ENCODE results near the gene FAM83B.

The FAM83B gene

GRCh38 chr6:54846857-54847674, 495 bp downstream of the FAM83B start:
- H3K4me1 Mint-ChIP-seq (ENCODE audit: low read depth): no peaks in the 10 kb centered on the region
- peaks cover 13% of the 10 kb centered on the region for H3K9me3 Mint-ChIP-seq
- peaks cover 30% of the 10 kb centered on the region for H3K27me3 Mint-ChIP-seq
- H3K36me3 Mint-ChIP-seq (ENCODE audit: low read depth): no peaks in the 10 kb centered on the region
- no peak overlapping the region for H3K27ac Mint-ChIP-seq
- no peak overlapping the region for H3K4me3 Mint-ChIP-seq

GRCh38 chr6:54847799-54848597, 1.4 kb downstream of the FAM83B start:
- H3K4me1 Mint-ChIP-seq (ENCODE audit: low read depth): no peaks in the 10 kb centered on the region
- H3K9me3 Mint-ChIP-seq: peaks cover 13% of the 10 kb centered on the region
- H3K36me3 Mint-ChIP-seq (ENCODE audit: low read depth): no peaks in the 10 kb centered on the region
- peaks cover 30% of the 10 kb centered on the region for H3K27me3 Mint-ChIP-seq
- H3K4me3 Mint-ChIP-seq: no peak overlapping the region
- H3K27ac Mint-ChIP-seq: no peak overlapping the region

GRCh38 chr6:54850114-54850513, 3.5 kb downstream of the FAM83B start:
- Mint-ChIP-seq H3K27me3 (peaks cover 25% of the 10 kb centered on the region), H3K36me3 (ENCODE audit: low read depth) (no peaks in the 10 kb centered on the region), H3K4me1 (ENCODE audit: low read depth) (no peaks in the 10 kb centered on the region), H3K27ac (no peak overlapping the region), H3K4me3 (no peak overlapping the region), H3K9me3 (peaks cover 5% of the 10 kb centered on the region)

DNA sequence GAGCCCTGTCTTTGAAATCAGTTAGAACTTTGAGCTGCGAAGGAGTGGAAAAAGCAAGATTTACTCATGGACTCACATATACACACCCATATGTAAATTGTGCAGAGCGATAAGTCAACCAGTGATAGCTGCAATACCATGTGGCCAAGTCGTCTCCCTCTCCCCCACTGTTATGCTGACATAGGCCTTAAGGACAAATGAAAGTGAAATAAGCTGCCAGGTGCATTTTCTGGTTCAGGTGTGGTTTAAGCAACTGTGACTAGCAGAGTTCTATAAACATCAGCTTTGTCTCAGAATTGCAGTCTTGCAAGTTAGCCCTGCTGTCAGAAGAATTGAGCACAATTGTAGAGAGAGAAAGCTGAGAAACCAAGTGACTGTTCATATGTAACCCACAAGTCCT, 9.6 kb downstream of the FAM83B start:
- Mint-ChIP-seq H3K27me3 (no peaks in the 10 kb centered on the region), H3K4me1 (ENCODE audit: low read depth) (no peaks in the 10 kb centered on the region), H3K36me3 (ENCODE audit: low read depth) (no peaks in the 10 kb centered on the region), H3K27ac (no peak overlapping the region), H3K9me3 (peaks cover 2% of the 10 kb centered on the region), H3K4me3 (no peak overlapping the region)

- Mint-ChIP-seq H3K9me3 (no peaks in the 10 kb centered on the region), H3K27me3 (no peaks in the 10 kb centered on the region), H3K4me3 (no peak overlapping the region), H3K36me3 (ENCODE audit: low read depth) (no peaks in the 10 kb centered on the region), H3K4me1 (ENCODE audit: low read depth) (no peaks in the 10 kb centered on the region), H3K27ac (no peak overlapping the region)
Measured at GRCh38 chr6:54860132-54860531, 13.6 kb downstream of the FAM83B start.

DNA sequence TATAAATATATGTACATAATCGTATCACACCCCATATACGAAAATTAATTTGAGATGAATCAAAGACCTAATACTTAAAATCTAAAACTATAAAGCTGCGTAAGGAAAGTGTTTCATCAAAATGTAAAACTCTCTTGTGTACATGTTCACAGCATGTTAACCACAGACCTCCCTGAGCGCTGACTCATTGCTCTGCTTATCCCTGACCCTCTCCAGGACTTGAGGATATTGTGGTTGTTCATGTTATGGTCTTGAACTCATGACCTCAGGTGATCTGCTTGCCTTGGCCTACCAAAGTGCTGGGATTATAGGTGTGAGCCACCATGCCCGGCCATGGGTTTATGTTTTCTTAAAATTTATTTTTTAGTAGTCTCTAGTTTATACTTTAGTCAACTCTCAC, 14.2 kb downstream of the FAM83B start:
- H3K27ac Mint-ChIP-seq: no peak overlapping the region
- no peaks in the 10 kb centered on the region for H3K9me3 Mint-ChIP-seq
- H3K36me3 Mint-ChIP-seq (ENCODE audit: low read depth): no peaks in the 10 kb centered on the region
- H3K27me3 Mint-ChIP-seq: no peaks in the 10 kb centered on the region
- no peak overlapping the region for H3K4me3 Mint-ChIP-seq
- H3K4me1 Mint-ChIP-seq (ENCODE audit: low read depth): no peaks in the 10 kb centered on the region

GRCh38 chr6:54861905-54862616, 15.5 kb downstream of the FAM83B start:
- no peaks in the 10 kb centered on the region for H3K36me3 Mint-ChIP-seq (ENCODE audit: low read depth)
- H3K9me3 Mint-ChIP-seq: no peaks in the 10 kb centered on the region
- no peak overlapping the region for H3K4me3 Mint-ChIP-seq
- no peaks in the 10 kb centered on the region for H3K27me3 Mint-ChIP-seq
- no peaks in the 10 kb centered on the region for H3K4me1 Mint-ChIP-seq (ENCODE audit: low read depth)
- H3K27ac Mint-ChIP-seq: no peak overlapping the region

DNA sequence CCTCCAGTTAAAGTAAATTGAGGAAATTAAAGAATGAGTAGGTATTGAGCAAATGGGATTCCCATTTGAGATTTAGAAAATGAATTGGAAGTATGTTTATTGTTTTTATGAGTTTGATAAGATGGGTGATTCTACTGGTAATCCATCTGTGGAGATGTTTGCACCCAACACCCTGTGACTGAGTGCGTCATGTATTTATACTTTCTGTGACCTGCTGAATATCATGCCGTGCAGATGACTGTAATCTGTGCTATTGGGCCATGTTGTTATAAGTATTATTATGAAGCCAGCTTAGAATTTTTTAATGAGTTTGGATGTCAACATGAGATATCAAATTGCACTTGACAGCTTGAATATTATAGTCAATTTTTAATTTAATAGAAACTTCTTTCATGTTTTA, 17.7 kb downstream of the FAM83B start:
- Mint-ChIP-seq H3K4me1 (ENCODE audit: low read depth) (no peaks in the 10 kb centered on the region), H3K27me3 (no peaks in the 10 kb centered on the region), H3K27ac (no peak overlapping the region), H3K4me3 (no peak overlapping the region), H3K36me3 (ENCODE audit: low read depth) (no peaks in the 10 kb centered on the region), H3K9me3 (no peaks in the 10 kb centered on the region)

- no peaks in the 10 kb centered on the region for H3K9me3 Mint-ChIP-seq
- no peak overlapping the region for H3K4me3 Mint-ChIP-seq
- H3K27ac Mint-ChIP-seq: no peak overlapping the region
- H3K4me1 Mint-ChIP-seq (ENCODE audit: low read depth): no peaks in the 10 kb centered on the region
- no peaks in the 10 kb centered on the region for H3K36me3 Mint-ChIP-seq (ENCODE audit: low read depth)
- H3K27me3 Mint-ChIP-seq: no peaks in the 10 kb centered on the region
Measured at GRCh38 chr6:54865091-54865631, 18.6 kb downstream of the FAM83B start.

DNA sequence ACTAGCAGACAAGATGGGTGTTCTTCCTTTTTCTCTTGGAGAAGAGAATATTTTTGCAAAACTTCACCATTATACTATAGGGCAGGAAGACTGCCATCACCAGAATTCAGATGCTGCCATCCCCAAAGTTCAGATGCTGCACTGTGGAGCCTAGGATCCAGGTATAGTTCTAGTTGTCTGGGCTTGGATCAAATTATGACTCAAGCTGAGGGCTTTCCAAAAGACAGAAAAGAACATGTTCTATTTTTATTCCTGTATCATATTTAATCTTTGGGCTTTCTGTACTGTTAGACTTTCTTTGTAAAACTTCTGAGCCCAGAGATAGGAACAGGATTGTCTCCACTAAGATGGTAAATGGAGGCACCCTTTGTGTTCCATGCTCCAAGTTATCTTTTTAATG, 22.0 kb downstream of the FAM83B start:
- Mint-ChIP-seq H3K27me3 (no peaks in the 10 kb centered on the region), H3K4me1 (ENCODE audit: low read depth) (no peaks in the 10 kb centered on the region)

GRCh38 chr6:54873599-54873998, 27.0 kb downstream of the FAM83B start:
- Mint-ChIP-seq H3K9me3 (peaks cover 4% of the 10 kb centered on the region), H3K36me3 (ENCODE audit: low read depth) (no peaks in the 10 kb centered on the region), H3K4me1 (ENCODE audit: low read depth) (no peaks in the 10 kb centered on the region), H3K27ac (no peak overlapping the region), H3K4me3 (no peak overlapping the region), H3K27me3 (no peaks in the 10 kb centered on the region)

More for the DNA sequence above, 22.0 kb downstream of the FAM83B start:
- H3K36me3 Mint-ChIP-seq (ENCODE audit: low read depth): no peaks in the 10 kb centered on the region
- H3K4me3 Mint-ChIP-seq: no peak overlapping the region
- no peaks in the 10 kb centered on the region for H3K9me3 Mint-ChIP-seq
- H3K27ac Mint-ChIP-seq: no peak overlapping the region

DNA sequence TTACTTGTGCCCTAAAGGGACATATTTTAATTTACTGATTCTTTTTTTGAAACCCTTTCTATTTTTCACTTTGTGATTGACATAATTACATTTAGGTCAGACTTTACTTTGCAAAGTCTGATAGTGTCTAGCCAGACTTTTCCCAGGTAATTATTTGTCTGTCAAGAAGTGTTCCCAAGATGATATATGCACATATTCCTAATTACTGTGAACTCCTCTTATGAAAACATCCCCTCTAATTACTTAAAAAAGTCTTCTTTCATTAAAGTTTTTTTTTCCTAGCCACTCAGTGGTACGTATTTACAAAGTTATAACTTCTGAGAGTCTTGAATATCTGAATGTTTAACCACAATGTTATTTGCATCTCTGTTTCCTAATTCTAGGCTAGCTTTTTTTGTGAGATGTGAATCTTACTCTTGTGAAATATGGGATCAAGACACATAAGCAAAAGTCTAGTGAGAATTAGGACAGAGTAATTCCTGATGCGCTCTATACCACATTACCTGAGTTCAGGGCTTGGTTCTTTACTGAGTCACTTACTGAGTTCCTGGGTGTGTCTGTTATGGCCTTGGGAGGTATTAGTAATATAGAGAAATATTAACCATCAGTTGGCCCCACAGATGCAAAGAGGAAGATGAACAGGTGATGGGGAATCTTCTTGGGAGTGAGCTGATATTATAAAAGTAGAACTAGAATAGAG, 27.9 kb downstream of the FAM83B start:
- Mint-ChIP-seq H3K27ac (no peak overlapping the region), H3K27me3 (no peaks in the 10 kb centered on the region), H3K4me3 (no peak overlapping the region), H3K36me3 (ENCODE audit: low read depth) (no peaks in the 10 kb centered on the region), H3K9me3 (peaks cover 4% of the 10 kb centered on the region), H3K4me1 (ENCODE audit: low read depth) (no peaks in the 10 kb centered on the region)

GRCh38 chr6:54875539-54875938, 29.0 kb downstream of the FAM83B start:
- Mint-ChIP-seq H3K27me3 (no peaks in the 10 kb centered on the region), H3K4me1 (ENCODE audit: low read depth) (no peaks in the 10 kb centered on the region), H3K27ac (no peak overlapping the region), H3K36me3 (ENCODE audit: low read depth) (no peaks in the 10 kb centered on the region), H3K4me3 (no peak overlapping the region), H3K9me3 (peaks cover 4% of the 10 kb centered on the region)

DNA sequence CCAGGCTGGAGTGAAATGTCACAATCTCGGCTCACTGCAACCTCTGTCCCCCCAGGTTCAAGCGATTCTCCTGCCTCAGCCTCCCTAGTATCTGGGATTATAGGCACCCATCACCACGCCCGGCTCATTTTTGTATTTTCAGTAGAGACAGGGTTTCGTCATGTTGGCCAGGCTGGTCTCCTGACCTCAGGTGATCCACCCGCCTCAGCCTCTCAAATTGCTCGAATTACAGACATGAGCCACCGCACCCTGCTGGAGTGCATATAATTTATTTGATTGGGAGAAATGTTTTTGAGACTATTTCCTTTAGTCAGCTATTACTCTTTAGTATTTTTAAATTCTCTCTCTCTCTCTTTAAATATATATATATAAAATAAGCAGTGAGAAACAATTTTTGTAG, 29.8 kb downstream of the FAM83B start:
- H3K4me1 Mint-ChIP-seq (ENCODE audit: low read depth): no peaks in the 10 kb centered on the region
- no peak overlapping the region for H3K4me3 Mint-ChIP-seq
- no peaks in the 10 kb centered on the region for H3K27me3 Mint-ChIP-seq
- no peaks in the 10 kb centered on the region for H3K36me3 Mint-ChIP-seq (ENCODE audit: low read depth)
- H3K9me3 Mint-ChIP-seq: peaks cover 4% of the 10 kb centered on the region
- H3K27ac Mint-ChIP-seq: no peak overlapping the region

Data from stimulated activated naive CD8-positive, alpha-beta T cell treated with anti-CD3 and anti-CD28 coated beads, Interleukin-15, Interleukin-2, amounts not matched to agents 100 ng/mL and 50 ng/mL, for 24 hours (primary cell).